Frontal cortex (tissue), 4 donors: ENCODE results near the gene CA7. TPM values are rescaled to one million over a fixed set of nuclear protein-coding genes. Genes with fewer than 3 reads are reported as not detected.
"Not testable (repeated sequence)": the region's sequence is repeated elsewhere in the genome, so short reads cannot be mapped to it uniquely, and the experiment has no call there.

Experiments
- DNase-seq, 2 donors: peaks; one replicate each; pipeline ENCODE4 v3.0.0; 2012; ENCODE audit warnings: low spot score in 2 of 2
- FAIRE-seq: peaks from 2 replicates; lab custom pipeline; 2012; peaks lifted over from hg19 to GRCh38; lab: Jason Lieb, UNC
- total RNA-seq: library from RNA; depleted of rRNA; stranded (reverse); fragments of >200 nt; gene quantifications from one replicate; pipeline ENCODE4 v1.2.3, GENCODE V29; 2014
- donor health status: control.
- donor health status: control.
- donor health status: control.

Gene CA7
- total RNA-seq, 1 donor from 2014 or later: not detected

GRCh38 chr16:66871363-66871762 is 27.1 kb downstream of the CA7 start:
- not testable (repeated sequence) for FAIRE-seq, DNase-seq

- FAIRE-seq (no peak), DNase-seq (no peak)
Measured at GRCh38 chr16:66871840-66872239, 27.6 kb downstream of the CA7 start.

- DNase-seq (no peak), FAIRE-seq (no peak)
Measured at GRCh38 chr16:66872559-66872942, 28.3 kb downstream of the CA7 start.

- DNase-seq (peak; percentile 58 to 82), FAIRE-seq (no peak)
Measured at GRCh38 chr16:66872943-66873684, 28.9 kb downstream of the CA7 start.

- DNase-seq (no peak), FAIRE-seq (no peak)
Measured at GRCh38 chr16:66873685-66874055, 29.5 kb downstream of the CA7 start.

- no peak for DNase-seq
- FAIRE-seq: no peak
Measured at GRCh38 chr16:66874079-66874775, 30.0 kb downstream of the CA7 start.

- no peak for FAIRE-seq
- DNase-seq: no peak
Measured at GRCh38 chr16:66878067-66878466, 33.9 kb downstream of the CA7 start.

- FAIRE-seq: no peak
- peak; percentile 87 to 88 for DNase-seq
Measured at GRCh38 chr16:66880288-66881013, 36.2 kb downstream of the CA7 start, which contains the start of gene PDP2. PDP2 (plus strand) TSS chr16:66880515; CDS start chr16:66884285, 3,770 bp downstream.

GRCh38 chr16:66881014-66881417 is 36.8 kb downstream of the CA7 start:
- no peak for DNase-seq

GRCh38 chr16:66881560-66881959 is 37.3 kb downstream of the CA7 start:
- no peak for FAIRE-seq
- no peak for DNase-seq

More at GRCh38 chr16:66881014-66881417, 36.8 kb downstream of the CA7 start:
- no peak for FAIRE-seq

GRCh38 chr16:66881964-66882508 is 37.8 kb downstream of the CA7 start:
- FAIRE-seq: no peak

GRCh38 chr16:66882702-66883101 is 38.5 kb downstream of the CA7 start:
- DNase-seq (no peak), FAIRE-seq (no peak)

More at GRCh38 chr16:66881964-66882508, 37.8 kb downstream of the CA7 start:
- DNase-seq: no peak

GRCh38 chr16:66885491-66885890 is 41.3 kb downstream of the CA7 start:
- FAIRE-seq (no peak), DNase-seq (no peak)

GRCh38 chr16:66886321-66886720 is 42.1 kb downstream of the CA7 start:
- FAIRE-seq: no peak
- DNase-seq: no peak

- FAIRE-seq: no peak
Measured at GRCh38 chr16:66886914-66887313, 42.7 kb downstream of the CA7 start.

GRCh38 chr16:66888647-66889615 is 44.7 kb downstream of the CA7 start:
- DNase-seq (no peak), FAIRE-seq (no peak)

More at GRCh38 chr16:66886914-66887313, 42.7 kb downstream of the CA7 start:
- no peak for DNase-seq

GRCh38 chr16:66889622-66890021 is 45.4 kb downstream of the CA7 start:
- DNase-seq (no peak), FAIRE-seq (no peak)

GRCh38 chr16:66890799-66891198 is 46.6 kb downstream of the CA7 start:
- DNase-seq: no peak
- FAIRE-seq: no peak

- FAIRE-seq: no peak
- DNase-seq: no peak
Measured at GRCh38 chr16:66891360-66891759, 47.1 kb downstream of the CA7 start.
